ENCODE results near the gene P3H2.

The P3H2 gene

DNA sequence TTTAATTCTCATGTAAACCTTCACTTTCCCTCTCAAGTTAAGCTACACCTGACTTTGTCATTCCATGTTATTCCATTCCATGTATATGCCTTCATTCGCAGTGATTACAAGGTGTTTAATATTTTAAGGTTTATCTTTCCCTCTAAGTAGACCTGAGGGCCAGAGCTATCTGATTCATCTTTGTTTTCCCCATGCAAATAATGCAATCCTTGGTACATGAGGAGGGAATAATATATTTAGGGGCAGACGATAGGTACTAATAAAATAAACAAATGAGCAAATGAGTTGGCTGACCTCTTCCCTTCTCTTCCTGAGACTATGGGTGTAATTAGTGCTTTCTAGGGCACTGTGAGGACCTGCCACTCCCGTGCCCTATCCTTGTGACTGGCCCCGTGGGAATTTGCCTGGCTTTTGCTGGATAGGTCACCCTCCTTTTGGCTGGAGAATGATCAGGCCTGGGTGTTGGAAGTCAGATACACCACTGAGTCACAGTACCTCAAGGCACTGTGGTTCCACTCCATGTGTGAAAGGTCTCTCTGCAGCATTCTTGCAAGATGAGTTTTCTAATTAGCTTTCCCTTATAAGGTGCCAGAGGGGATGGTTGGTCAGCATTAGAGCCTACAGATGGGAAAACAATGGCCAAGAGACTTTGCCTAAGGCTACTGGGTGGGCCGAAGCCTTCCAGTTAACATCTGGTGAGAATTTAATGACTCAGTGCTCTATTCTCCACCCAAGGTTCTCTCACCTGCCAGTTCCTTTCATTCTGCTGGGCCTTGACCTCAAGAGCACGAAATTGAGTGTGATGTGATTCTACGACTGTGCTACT is 183.2 kb downstream of the P3H2 start:
- Histone ChIP-seq H3K9me3 (ENCODE audit: insufficient read depth, low read length, severe bottlenecking) (no peaks in the 10 kb centered on the region), H3K4me1 (ENCODE audit: insufficient read depth, low read length) (no peaks in the 10 kb centered on the region), H4K20me1 (ENCODE audit: insufficient read depth, low read length) (no peaks in the 10 kb centered on the region), H3K4me3 (ENCODE audit: low read depth in 1 of 2, low read length in 2 of 2) (no peak overlapping the region), H3K9ac (ENCODE audit: low read depth, low read length) (no peak overlapping the region), H3K27me3 (ENCODE audit: insufficient read depth, low read length, poor library complexity) (no peaks in the 10 kb centered on the region), H3K27ac (ENCODE audit: low read length) (no peak overlapping the region), H2AFZ (ENCODE audit: low read depth, low read length) (no peak overlapping the region), H3K36me3 (ENCODE audit: insufficient read depth, low read length) (no peaks in the 10 kb centered on the region), H3K79me2 (ENCODE audit: insufficient read depth, low read length) (no peaks in the 10 kb centered on the region), H3K4me2 (ENCODE audit: insufficient read depth, low read length) (no peak overlapping the region)
- ATAC-seq (ENCODE audit: insufficient read depth, low read depth) (no peak), DNase-seq (no peak)
- TF ChIP-seq EZH2 (IDR thresholded peaks at IDR 0.05; ENCODE audit: borderline replicate concordance, low read depth, low read length, severe bottlenecking), result no peak
- TF ChIP-seq, protein P1, sequence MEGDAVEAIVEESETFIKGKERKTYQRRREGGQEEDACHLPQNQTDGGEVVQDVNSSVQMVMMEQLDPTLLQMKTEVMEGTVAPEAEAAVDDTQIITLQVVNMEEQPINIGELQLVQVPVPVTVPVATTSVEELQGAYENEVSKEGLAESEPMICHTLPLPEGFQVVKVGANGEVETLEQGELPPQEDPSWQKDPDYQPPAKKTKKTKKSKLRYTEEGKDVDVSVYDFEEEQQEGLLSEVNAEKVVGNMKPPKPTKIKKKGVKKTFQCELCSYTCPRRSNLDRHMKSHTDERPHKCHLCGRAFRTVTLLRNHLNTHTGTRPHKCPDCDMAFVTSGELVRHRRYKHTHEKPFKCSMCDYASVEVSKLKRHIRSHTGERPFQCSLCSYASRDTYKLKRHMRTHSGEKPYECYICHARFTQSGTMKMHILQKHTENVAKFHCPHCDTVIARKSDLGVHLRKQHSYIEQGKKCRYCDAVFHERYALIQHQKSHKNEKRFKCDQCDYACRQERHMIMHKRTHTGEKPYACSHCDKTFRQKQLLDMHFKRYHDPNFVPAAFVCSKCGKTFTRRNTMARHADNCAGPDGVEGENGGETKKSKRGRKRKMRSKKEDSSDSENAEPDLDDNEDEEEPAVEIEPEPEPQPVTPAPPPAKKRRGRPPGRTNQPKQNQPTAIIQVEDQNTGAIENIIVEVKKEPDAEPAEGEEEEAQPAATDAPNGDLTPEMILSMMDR (IDR thresholded peaks at IDR 0.05; ENCODE audit: borderline replicate concordance, extremely low read depth, low read length, poor library complexity, severe bottlenecking), result no peak

DNA sequence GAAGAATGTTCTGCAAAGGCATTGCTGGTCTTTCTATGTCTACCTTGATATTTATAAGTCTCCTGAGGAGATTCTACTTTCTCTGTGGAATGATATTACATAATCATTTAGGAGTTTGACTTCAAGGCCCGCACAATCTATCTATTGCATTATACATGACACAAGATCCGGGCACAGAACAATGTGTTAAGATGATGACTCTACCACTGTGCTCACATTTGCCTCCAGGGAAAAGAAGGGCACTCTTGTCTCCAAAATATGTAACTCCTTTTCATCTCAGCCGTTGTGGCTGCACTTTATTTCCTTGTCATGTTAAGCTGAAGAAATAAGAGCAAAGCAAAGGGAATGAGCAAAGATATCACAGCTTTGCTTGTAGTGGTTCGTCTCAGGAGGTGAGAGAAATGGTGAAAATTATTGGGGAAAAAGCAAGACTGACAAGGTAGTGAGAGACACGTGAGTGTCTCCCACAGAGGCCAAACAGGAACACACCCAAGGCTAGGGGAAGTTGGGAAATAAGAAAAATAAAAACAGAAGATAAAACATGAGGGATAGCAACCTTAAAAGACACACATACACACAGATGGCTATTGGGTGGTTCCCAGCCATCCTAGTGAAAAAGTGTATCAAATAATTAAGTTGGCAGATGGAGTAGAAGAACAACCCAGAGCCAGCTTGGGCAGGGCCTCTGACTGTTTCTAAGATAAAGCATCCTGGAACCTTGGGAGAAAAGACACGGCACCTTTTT is 184.3 kb downstream of the P3H2 start:
- no peaks in the 10 kb centered on the region for H3K9me3 ChIP-seq (ENCODE audit: insufficient read depth, low read length, severe bottlenecking)
- no peaks in the 10 kb centered on the region for H4K20me1 ChIP-seq (ENCODE audit: insufficient read depth, low read length)
- H2AFZ ChIP-seq (ENCODE audit: low read depth, low read length), result no peak overlapping the region
- H3K4me2 ChIP-seq (ENCODE audit: insufficient read depth, low read length), result no peak overlapping the region
- ATAC-seq (ENCODE audit: insufficient read depth, low read depth) (no peak), DNase-seq (no peak)
- no peak overlapping the region for H3K27ac ChIP-seq (ENCODE audit: low read length)
- H3K4me1 ChIP-seq (ENCODE audit: insufficient read depth, low read length), result no peaks in the 10 kb centered on the region
- no peak overlapping the region for H3K4me3 ChIP-seq (ENCODE audit: low read depth in 1 of 2, low read length in 2 of 2)
- no peaks in the 10 kb centered on the region for H3K79me2 ChIP-seq (ENCODE audit: insufficient read depth, low read length)
- no peak for TF ChIP-seq EZH2 (IDR thresholded peaks at IDR 0.05; ENCODE audit: borderline replicate concordance, low read depth, low read length, severe bottlenecking)
- TF ChIP-seq, protein P1 (IDR thresholded peaks at IDR 0.05; ENCODE audit: borderline replicate concordance, extremely low read depth, low read length, poor library complexity, severe bottlenecking), result no peak
- H3K9ac ChIP-seq (ENCODE audit: low read depth, low read length), result no peak overlapping the region
- no peaks in the 10 kb centered on the region for H3K36me3 ChIP-seq (ENCODE audit: insufficient read depth, low read length)
- no peaks in the 10 kb centered on the region for H3K27me3 ChIP-seq (ENCODE audit: insufficient read depth, low read length, poor library complexity)

DNA sequence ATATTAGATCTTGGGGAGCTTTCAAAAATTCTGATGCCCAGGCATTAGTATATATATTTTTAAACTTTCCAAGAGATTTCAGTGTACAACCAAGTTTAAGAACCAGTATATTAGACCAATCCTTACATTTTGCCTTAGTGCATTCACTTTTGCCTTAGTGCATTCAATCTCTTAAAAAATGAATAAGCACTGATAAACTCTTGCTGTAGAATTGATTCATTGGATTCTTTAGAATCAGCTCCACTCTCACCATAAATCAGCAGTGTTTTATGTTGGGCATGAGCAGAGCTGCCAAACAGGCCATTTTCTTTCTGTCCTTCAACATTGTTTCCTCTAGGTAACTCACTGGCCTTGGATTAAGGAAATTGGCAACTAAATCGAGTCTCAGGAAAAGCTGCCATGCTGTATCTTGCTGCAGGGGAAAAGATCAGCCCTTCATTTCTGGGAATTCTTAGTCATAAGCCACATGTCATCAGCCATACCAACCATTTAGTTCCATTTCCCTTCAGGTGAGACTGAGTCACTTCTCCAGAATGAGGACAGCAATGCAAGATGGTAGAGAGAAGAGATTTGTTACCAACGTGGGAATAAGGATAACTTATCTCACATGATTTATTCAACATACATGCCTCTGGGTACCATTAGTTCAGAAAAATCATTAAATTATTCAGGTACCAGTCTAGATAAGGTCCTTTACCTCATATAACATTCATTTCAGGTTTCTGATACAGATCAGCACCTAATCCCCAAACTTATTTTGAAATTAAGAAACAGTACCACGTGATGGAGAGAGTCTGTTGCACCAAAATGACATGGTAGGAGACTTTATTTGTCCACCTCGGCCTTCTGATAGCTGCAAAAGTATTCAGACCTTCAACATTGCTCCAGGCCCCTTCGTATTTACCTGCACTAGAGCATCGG is 192.5 kb downstream of the P3H2 start:
- no peaks in the 10 kb centered on the region for H3K79me2 ChIP-seq (ENCODE audit: insufficient read depth, low read length)
- ATAC-seq (ENCODE audit: insufficient read depth, low read depth) (no peak), DNase-seq (no peak)
- H3K4me3 ChIP-seq (ENCODE audit: low read depth in 1 of 2, low read length in 2 of 2), result no peak overlapping the region
- H3K36me3 ChIP-seq (ENCODE audit: insufficient read depth, low read length), result no peaks in the 10 kb centered on the region
- no peak overlapping the region for H3K27ac ChIP-seq (ENCODE audit: low read length)
- H4K20me1 ChIP-seq (ENCODE audit: insufficient read depth, low read length), result no peaks in the 10 kb centered on the region
- H3K9ac ChIP-seq (ENCODE audit: low read depth, low read length), result no peak overlapping the region
- TF ChIP-seq EZH2 (IDR thresholded peaks at IDR 0.05; ENCODE audit: borderline replicate concordance, low read depth, low read length, severe bottlenecking), result no peak
- TF ChIP-seq, protein P1 (IDR thresholded peaks at IDR 0.05; ENCODE audit: borderline replicate concordance, extremely low read depth, low read length, poor library complexity, severe bottlenecking), result no peak
- no peaks in the 10 kb centered on the region for H3K9me3 ChIP-seq (ENCODE audit: insufficient read depth, low read length, severe bottlenecking)
- no peak overlapping the region for H3K4me2 ChIP-seq (ENCODE audit: insufficient read depth, low read length)
- no peak overlapping the region for H2AFZ ChIP-seq (ENCODE audit: low read depth, low read length)
- no peaks in the 10 kb centered on the region for H3K27me3 ChIP-seq (ENCODE audit: insufficient read depth, low read length, poor library complexity)
- no peaks in the 10 kb centered on the region for H3K4me1 ChIP-seq (ENCODE audit: insufficient read depth, low read length)
